Upper lobe of left lung (tissue), 6 donors: ENCODE measurements around the gene MUS81. TPM values are rescaled to one million over a fixed set of nuclear protein-coding genes. Genes with fewer than 3 reads are reported as not detected.

Experiments used
- ATAC-seq, 2 donors: fragments of 200-7000 bp; cut with Tn5 transposase; one replicate each; pipeline ENCODE4 v1.9.1; 2022; ENCODE audit warnings: mild to moderate bottlenecking in 2 of 2, moderate library complexity in 2 of 2; ENCODE audit not compliant: low FRiP score in 2 of 2
- DNase-seq, 2 donors: peaks; one replicate each; pipeline ENCODE4 v3.0.0-alpha.2; 2019 to 2020
- H3K27ac ChIP-seq, 4 donors: fragments of 200-600 bp; sonication (generic); one replicate each; pipeline ENCODE4 v1.5.1; 2016 to 2019
- H3K27me3 ChIP-seq, 4 donors: fragments of 200-600 bp; sonication (generic); one replicate each; pipeline ENCODE4 v1.5.1; 2017 to 2019
- H3K36me3 ChIP-seq, 4 donors: fragments of 200-600 bp; sonication (generic); one replicate each; pipeline ENCODE4 v1.5.1; 2016 to 2019
- H3K4me1 ChIP-seq, 4 donors: fragments of 200-600 bp; sonication (generic); one replicate each; pipeline ENCODE4 v1.5.1; 2018 to 2019
- H3K4me3 ChIP-seq, 4 donors: fragments of 200-600 bp; sonication (generic); one replicate each; pipeline ENCODE4 v1.5.1; 2017 to 2019; ENCODE audit warnings: mild to moderate bottlenecking in 2 of 4, moderate library complexity in 1 of 4
- H3K9me3 ChIP-seq, 4 donors: fragments of 200-600 bp; sonication (generic); one replicate each; pipeline ENCODE4 v1.5.1; 2018 to 2019
- EP300 ChIP-seq, 4 donors: sonication (generic); formaldehyde crosslinking; IDR thresholded peaks; one replicate each; pipeline ENCODE4 v1.5.1; 2017; ENCODE audit warnings: antibody characterized with exemption in 4 of 4, control low read depth in 2 of 4
- POLR2A ChIP-seq, 4 donors: fragments of 450-650 bp; IDR thresholded peaks; one replicate each; pipeline ENCODE4 v1.5.1; 2016 to 2017; ENCODE audit warnings: antibody characterized with exemption in 4 of 4, mild to moderate bottlenecking in 2 of 4
- POLR2AphosphoS5 ChIP-seq, 2 donors: sonication (generic); formaldehyde crosslinking; IDR thresholded peaks; one replicate each; pipeline ENCODE4 v1.5.1; 2017; ENCODE audit warnings: antibody characterized with exemption in 2 of 2
- WGBS, 2 donors: methylation state at CpG; one replicate each; pipeline ENCODE4 v1.1.5; 2017 to 2018; 5-methylcytosine and 5-hydroxymethylcytosine counted together
- total RNA-seq, 6 donors: library from RNA; depleted of rRNA in 4 of 6; stranded (reverse); fragments of >200 nt in 4 of 6; gene quantifications; one replicate each; pipeline versions ENCODE4 v1.1.0 to v1.2.1, GENCODE V29; 2016 to 2021
- TF ChIP-seq, protein P1 (sequence below), 6 experiments: fragments of 450-650 bp in 4 of 6; fragments of 200-600 bp in 2 of 6; sonication (generic) in 2 of 6; IDR thresholded peaks; one replicate each; pipeline ENCODE4 v1.5.1; 2016 to 2019; ENCODE audit warnings: antibody characterized with exemption in 6 of 6
- donor health status: DM: no; HTN: no; CAD: no; lungs with moderate emphysema.
- donor health status: DM: no; HTN: yes; CAD: no; lungs with severe emphysema.

Gene MUS81
- total RNA-seq, 6 donors from 2014 or later, result 41.5 to 182 (median 53.3) TPM

DNA sequence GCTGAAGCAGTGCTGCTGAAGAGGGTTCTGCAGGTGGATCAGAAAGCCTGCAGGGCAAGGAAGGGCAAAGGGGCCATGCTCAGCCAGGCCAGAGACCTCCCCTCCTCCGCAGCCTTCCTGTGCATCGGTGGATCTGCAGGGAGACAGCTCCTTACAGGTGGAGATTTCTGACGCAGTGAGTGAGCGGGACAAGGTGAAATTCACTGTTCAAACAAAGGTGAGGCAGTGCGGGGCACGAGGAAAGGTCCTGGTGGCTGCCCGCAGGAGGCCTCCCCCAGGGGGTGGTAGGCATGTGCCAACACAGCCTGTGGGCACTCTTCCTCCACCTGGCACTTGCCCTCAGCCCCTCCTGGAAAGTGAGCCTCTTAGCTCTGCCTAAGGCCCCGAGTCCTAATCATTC, 10.9 kb upstream of the MUS81 start:
- 62 to 65% methylated on average over 6 to 8 of the region's 8 CpGs for WGBS, 2 donors
- DNase-seq (no peak), ATAC-seq (peak in 1 of 2 donors; percentile 14)
- peaks cover 0 to 7% (median 0%) of the 10 kb centered on the region in 4 donors for H3K9me3 ChIP-seq
- TF ChIP-seq POLR2AphosphoS5 (IDR thresholded peaks at IDR 0.05), result no peak
- TF ChIP-seq, protein P1, sequence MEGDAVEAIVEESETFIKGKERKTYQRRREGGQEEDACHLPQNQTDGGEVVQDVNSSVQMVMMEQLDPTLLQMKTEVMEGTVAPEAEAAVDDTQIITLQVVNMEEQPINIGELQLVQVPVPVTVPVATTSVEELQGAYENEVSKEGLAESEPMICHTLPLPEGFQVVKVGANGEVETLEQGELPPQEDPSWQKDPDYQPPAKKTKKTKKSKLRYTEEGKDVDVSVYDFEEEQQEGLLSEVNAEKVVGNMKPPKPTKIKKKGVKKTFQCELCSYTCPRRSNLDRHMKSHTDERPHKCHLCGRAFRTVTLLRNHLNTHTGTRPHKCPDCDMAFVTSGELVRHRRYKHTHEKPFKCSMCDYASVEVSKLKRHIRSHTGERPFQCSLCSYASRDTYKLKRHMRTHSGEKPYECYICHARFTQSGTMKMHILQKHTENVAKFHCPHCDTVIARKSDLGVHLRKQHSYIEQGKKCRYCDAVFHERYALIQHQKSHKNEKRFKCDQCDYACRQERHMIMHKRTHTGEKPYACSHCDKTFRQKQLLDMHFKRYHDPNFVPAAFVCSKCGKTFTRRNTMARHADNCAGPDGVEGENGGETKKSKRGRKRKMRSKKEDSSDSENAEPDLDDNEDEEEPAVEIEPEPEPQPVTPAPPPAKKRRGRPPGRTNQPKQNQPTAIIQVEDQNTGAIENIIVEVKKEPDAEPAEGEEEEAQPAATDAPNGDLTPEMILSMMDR (IDR thresholded peaks at IDR 0.05), result no peak
- peaks cover 0 to 12% (median 2%) of the 10 kb centered on the region in 4 donors for H3K4me1 ChIP-seq
- H3K36me3 ChIP-seq, result peaks cover 6 to 38% (median 34%) of the 10 kb centered on the region in 4 donors
- no peak overlapping the region for H3K4me3 ChIP-seq
- no peak overlapping the region for H3K27ac ChIP-seq
- no peaks in the 10 kb centered on the region for H3K27me3 ChIP-seq

DNA sequence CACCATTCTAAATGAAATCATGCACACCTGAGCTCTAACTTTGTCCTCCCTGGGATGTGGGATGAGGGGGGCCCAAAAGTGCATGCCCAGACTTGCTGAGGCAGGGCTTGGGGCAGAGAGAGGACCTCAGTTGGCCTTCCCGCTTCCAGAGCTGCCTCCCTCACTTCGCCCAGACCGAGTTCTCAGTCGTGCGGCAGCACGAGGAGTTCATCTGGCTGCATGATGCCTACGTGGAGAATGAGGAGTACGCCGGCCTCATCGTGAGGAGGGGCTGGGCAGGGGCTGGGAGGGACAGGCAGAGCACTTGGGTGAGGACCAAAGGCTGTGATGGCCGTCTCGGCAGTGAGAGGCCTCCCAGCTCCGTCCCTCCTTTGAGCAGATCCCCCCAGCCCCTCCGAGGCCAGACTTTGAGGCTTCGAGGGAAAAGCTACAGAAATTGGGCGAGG, 10.4 kb upstream of the MUS81 start:
- peak; percentile 2 to 4 for ATAC-seq
- Histone ChIP-seq H3K4me1 (peaks cover under 1 to 14% (median 4%) of the 10 kb centered on the region in 4 donors), H3K27ac (no peak overlapping the region), H3K9me3 (peaks cover 0 to 7% (median 0%) of the 10 kb centered on the region in 4 donors), H3K4me3 (no peak overlapping the region), H3K27me3 (no peaks in the 10 kb centered on the region), H3K36me3 (peaks cover 10 to 43% (median 38%) of the 10 kb centered on the region in 4 donors)
- no peak for TF ChIP-seq POLR2A (IDR thresholded peaks at IDR 0.05)
- no peak for TF ChIP-seq EP300 (IDR thresholded peaks at IDR 0.05)
- TF ChIP-seq, protein P1 (IDR thresholded peaks at IDR 0.05), result no peak
- TF ChIP-seq POLR2AphosphoS5 (IDR thresholded peaks at IDR 0.05), result no peak
- WGBS, 2 donors, result 62 to 67% methylated on average over 14 to 16 of the region's 16 CpGs
- no peak for DNase-seq

DNA sequence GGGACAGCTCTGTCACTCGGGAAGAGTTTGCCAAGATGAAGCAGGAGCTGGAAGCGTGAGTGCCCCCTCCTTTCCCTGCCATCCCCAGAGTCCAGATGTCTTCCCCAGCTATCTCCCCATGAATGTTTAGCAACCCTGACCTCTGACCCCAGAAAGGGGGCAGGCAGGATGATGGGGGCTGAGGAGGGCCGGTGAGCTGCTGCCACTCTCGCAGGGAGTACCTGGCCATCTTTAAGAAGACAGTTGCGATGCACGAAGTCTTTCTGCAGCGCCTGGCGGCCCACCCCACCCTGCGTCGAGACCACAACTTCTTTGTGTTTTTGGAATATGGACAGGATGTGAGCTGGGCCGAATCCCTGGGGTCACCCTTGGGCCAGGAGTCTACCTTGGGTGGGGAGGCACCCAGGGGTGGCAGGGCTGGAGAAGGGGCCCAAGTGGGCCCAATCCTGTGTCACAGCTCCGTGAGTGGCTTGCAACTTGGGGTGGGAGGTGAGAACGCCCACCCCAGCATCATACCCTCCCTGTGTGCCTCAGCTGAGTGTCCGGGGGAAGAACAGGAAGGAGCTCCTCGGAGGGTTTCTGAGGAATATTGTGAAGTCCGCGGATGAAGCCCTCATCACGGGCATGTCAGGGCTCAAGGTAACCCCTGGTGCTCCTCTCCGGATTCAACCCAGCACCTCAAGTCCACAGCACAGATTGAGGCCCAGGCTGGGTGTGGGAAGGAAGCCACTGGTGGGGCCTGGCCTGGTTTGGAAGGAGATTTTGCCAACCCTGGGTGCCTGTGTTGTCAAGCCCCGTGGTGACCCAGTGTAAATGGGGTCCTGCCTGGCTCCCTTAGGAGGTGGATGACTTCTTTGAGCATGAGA, 9.8 kb upstream of the MUS81 start:
- no peaks in the 10 kb centered on the region for H3K27me3 ChIP-seq
- H3K27ac ChIP-seq, result no peak overlapping the region
- DNase-seq, result no peak
- H3K36me3 ChIP-seq, result peaks cover 16 to 49% (median 45%) of the 10 kb centered on the region in 4 donors
- TF ChIP-seq POLR2A (IDR thresholded peaks at IDR 0.05) (no peak), EP300 (IDR thresholded peaks at IDR 0.05) (no peak)
- 71 to 80% methylated on average over 19 of the region's 20 CpGs for WGBS, 2 donors
- H3K9me3 ChIP-seq, result peaks cover 0 to 7% (median 0%) of the 10 kb centered on the region in 4 donors
- no peak overlapping the region for H3K4me3 ChIP-seq
- peak; percentile 7 to 11 for ATAC-seq
- H3K4me1 ChIP-seq, result peaks cover 5 to 20% (median 7%) of the 10 kb centered on the region in 4 donors

DNA sequence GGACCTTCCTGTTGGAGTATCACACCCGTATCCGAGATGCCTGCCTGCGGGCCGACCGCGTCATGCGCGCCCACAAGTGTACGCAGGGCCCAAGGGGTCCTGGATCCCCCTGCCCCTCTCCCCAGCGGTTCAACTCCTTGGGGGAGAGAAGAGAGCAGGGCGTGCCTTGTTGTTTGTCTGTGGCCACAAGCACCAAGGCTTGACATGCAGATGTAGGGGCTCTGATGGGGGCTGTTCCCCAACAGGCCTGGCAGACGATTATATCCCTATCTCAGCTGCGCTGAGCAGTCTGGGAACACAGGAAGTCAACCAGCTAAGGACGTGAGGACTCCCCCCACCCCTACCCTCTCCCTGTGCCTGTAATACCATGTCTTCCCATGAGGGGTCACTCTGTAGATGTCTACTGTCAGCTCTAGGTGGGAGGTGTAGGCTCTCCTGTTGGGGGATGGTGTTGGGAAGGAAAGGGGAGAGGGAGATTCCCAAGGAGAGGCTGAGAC, 9.1 kb upstream of the MUS81 start:
- H3K4me3 ChIP-seq, result no peak overlapping the region
- peaks cover 12 to 27% (median 14%) of the 10 kb centered on the region in 4 donors for H3K4me1 ChIP-seq
- TF ChIP-seq EP300 (IDR thresholded peaks at IDR 0.05) (no peak), POLR2AphosphoS5 (IDR thresholded peaks at IDR 0.05) (no peak)
- TF ChIP-seq, protein P1 (IDR thresholded peaks at IDR 0.05), result peak in 2 of 6 experiments; percentile 8 to 54
- H3K36me3 ChIP-seq, result peaks cover 19 to 56% (median 52%) of the 10 kb centered on the region in 4 donors
- 89 to 90% methylated on average over 9 to 14 of the region's 14 CpGs for WGBS, 2 donors
- no peaks in the 10 kb centered on the region for H3K27me3 ChIP-seq
- no peak overlapping the region for H3K27ac ChIP-seq
- ATAC-seq (peak; percentile 27 to 30), DNase-seq (peak in 1 of 2 donors; percentile 78)
- peaks cover 0 to 7% (median 0%) of the 10 kb centered on the region in 4 donors for H3K9me3 ChIP-seq

DNA sequence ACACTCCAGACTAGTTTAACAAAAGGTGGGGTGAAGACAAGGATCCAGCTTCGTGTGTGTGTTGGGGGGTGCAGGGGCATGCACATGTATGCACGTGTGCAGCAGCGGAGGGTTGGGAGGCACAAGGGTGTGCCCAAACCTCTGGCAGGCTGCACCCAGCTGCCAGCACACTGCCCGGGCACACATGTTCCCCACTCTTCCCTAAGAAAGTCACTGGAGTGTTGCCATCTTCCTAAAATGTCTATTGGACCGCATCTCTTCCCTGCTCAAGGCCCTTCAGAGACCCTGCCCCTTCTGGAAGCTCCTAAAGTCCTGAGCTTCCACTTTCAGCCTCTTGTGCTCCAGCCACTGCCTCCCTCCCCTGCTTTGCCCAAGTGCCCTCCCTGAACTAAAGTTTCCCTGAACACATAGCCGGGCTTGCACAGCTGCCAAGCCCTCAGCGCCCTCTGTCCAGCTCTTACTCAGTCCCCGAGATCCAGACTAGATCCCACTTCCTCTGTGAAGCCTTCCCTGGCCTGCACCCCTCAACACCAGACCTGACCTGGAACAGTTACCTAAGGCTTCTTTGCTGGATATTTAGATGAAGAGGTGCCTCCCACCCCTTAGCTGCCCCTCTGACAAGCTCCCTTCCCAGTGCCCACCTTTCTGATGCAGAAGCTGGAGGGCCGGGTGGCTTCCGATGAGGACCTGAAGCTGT, 8.3 kb upstream of the MUS81 start:
- Histone ChIP-seq H3K4me3 (no peak overlapping the region), H3K27ac (no peak overlapping the region), H3K9me3 (peaks cover 0 to 7% (median 0%) of the 10 kb centered on the region in 4 donors), H3K27me3 (no peaks in the 10 kb centered on the region), H3K36me3 (peaks cover 19 to 62% (median 52%) of the 10 kb centered on the region in 4 donors), H3K4me1 (peaks cover 18 to 34% (median 19%) of the 10 kb centered on the region in 4 donors)
- TF ChIP-seq, protein P1 (IDR thresholded peaks at IDR 0.05), result no peak
- TF ChIP-seq POLR2A (IDR thresholded peaks at IDR 0.05) (no peak), POLR2AphosphoS5 (IDR thresholded peaks at IDR 0.05) (no peak), EP300 (IDR thresholded peaks at IDR 0.05) (no peak)
- 89 to 93% methylated on average over 8 to 10 of the region's 10 CpGs for WGBS, 2 donors
- no peak for ATAC-seq
- DNase-seq, result no peak
